Gastrocnemius medialis (tissue), 4 donors: Measurements from ENCODE around the gene TIAM2.

Source experiments
- CTCF ChIP-seq, 5 experiments: fragments of 450-650 bp in 3 of 5; fragments of 200-600 bp in 2 of 5; sonication (generic) in 2 of 5; IDR thresholded peaks in 4 of 5; conservative IDR thresholded peaks in 1 of 5; 1 replicate in 4 of 5; 2 replicates in 1 of 5; pipeline ENCODE4 v1.5.1; 2016 to 2019; ENCODE audit warnings: antibody characterized with exemption in 5 of 5, mild to moderate bottlenecking in 3 of 5, moderate library complexity in 3 of 5
- POLR2A ChIP-seq, 2 donors: fragments of 450-650 bp; IDR thresholded peaks; one replicate each; pipeline ENCODE4 v1.6.1; 2017; ENCODE audit warnings: antibody characterized with exemption in 2 of 2, mild to moderate bottlenecking in 2 of 2, moderate library complexity in 2 of 2

- TF ChIP-seq CTCF (IDR thresholded peaks at IDR 0.05 in 4 of 5, conservative IDR thresholded peaks at IDR 0.05 in 1 of 5) (no peak), POLR2A (IDR thresholded peaks at IDR 0.05) (no peak)
Measured at GRCh38 chr6:155078331-155078745, 83.2 kb downstream of the TIAM2 start.
